ENCODE measurements around the gene ZNF526. TPM values are rescaled to one million over a fixed set of nuclear protein-coding genes. Genes with fewer than 3 reads are reported as not detected.

Gene ZNF526
- total and polyA plus RNA-seq, 12 donors: 2.0 to 12.5 (median 6.2) TPM

GRCh38 chr19:42246143-42246921 lies 26.2 kb downstream of the ZNF526 start:
- WGBS, 4 donors: 20 to 82% (median 26%) methylated on average over 2 to 10 of the region's 10 CpGs
- Histone ChIP-seq H3K9me3 (replicated peaks in 1 of 3) (no peaks in the 10 kb centered on the region), H3K4me3 (no peak overlapping the region), H3K4me1 (replicated peaks in 1 of 2) (peaks cover 41 to 62% of the 10 kb centered on the region in 2 donors), H3K27ac (peak overlapping the region; percentile 1 to 88 (median 56)), H3K36me3 (replicated peaks in 1 of 2) (peaks cover 0 to 20% of the 10 kb centered on the region in 2 donors), H3K27me3 (no peaks in the 10 kb centered on the region)
- TF ChIP-seq CTCF (IDR thresholded peaks at IDR 0.05): peak; percentile 41 to 74 (median 64)
- TF ChIP-seq POLR2A (IDR thresholded peaks at IDR 0.05): no peak
- peak; percentile 80 to 95 (median 90) for DNase-seq
- intact Hi-C loops (cut with DNase I): loop anchor here (5.0 kb wide), 1 partner anchor 46 kb away; no protein-coding TSS in a partner anchor

- 46 to 65% (median 47%) methylated on average over 4 to 7 of the region's 7 CpGs for WGBS, 4 donors
Measured at GRCh38 chr19:42246922-42247639, 27.0 kb downstream of the ZNF526 start.

GRCh38 chr19:42247640-42248199 lies 27.6 kb downstream of the ZNF526 start:
- intact Hi-C loops (cut with DNase I): loop anchor here (5.0 kb wide), 1 partner anchor 45 kb away; no protein-coding TSS in a partner anchor
- H3K9me3 ChIP-seq (replicated peaks in 1 of 3): no peaks in the 10 kb centered on the region
- no peaks in the 10 kb centered on the region for H3K27me3 ChIP-seq
- 65 to 92% (median 76%) methylated on average over 5 to 6 of the region's 6 CpGs for WGBS, 4 donors
- H3K27ac ChIP-seq: peak overlapping the region; percentile 1 to 88 (median 56)
- peaks cover 51 to 71% of the 10 kb centered on the region in 2 donors for H3K4me1 ChIP-seq (replicated peaks in 1 of 2)
- H3K4me3 ChIP-seq: no peak overlapping the region
- TF ChIP-seq CTCF (IDR thresholded peaks at IDR 0.05) (no peak), POLR2A (IDR thresholded peaks at IDR 0.05) (no peak)
- H3K36me3 ChIP-seq (replicated peaks in 1 of 2): peaks cover 0 to 20% of the 10 kb centered on the region in 2 donors
- DNase-seq: peak in 6 of 7 donors; percentile 41 to 64 (median 46)

More at GRCh38 chr19:42246922-42247639, 27.0 kb downstream of the ZNF526 start:
- no peaks in the 10 kb centered on the region for H3K9me3 ChIP-seq (replicated peaks in 1 of 3)
- no peaks in the 10 kb centered on the region for H3K27me3 ChIP-seq
- no peak overlapping the region for H3K4me3 ChIP-seq
- TF ChIP-seq CTCF (IDR thresholded peaks at IDR 0.05) (no peak), POLR2A (IDR thresholded peaks at IDR 0.05) (peak in 1 of 2 donors; percentile 35)
- H3K4me1 ChIP-seq (replicated peaks in 1 of 2): peaks cover 45 to 64% of the 10 kb centered on the region in 2 donors
- peak in 6 of 7 donors; percentile 63 to 76 (median 72) for DNase-seq
- H3K36me3 ChIP-seq (replicated peaks in 1 of 2): peaks cover 0 to 20% of the 10 kb centered on the region in 2 donors
- intact Hi-C loops (cut with DNase I): loop anchor here (5.0 kb wide), 1 partner anchor 45 kb away; no protein-coding TSS in a partner anchor
- H3K27ac ChIP-seq: peak overlapping the region; percentile 1 to 88 (median 56)

Data from adrenal gland (tissue), 12 donors.